ENCODE results near the gene AKTIP.

The AKTIP gene

DNA sequence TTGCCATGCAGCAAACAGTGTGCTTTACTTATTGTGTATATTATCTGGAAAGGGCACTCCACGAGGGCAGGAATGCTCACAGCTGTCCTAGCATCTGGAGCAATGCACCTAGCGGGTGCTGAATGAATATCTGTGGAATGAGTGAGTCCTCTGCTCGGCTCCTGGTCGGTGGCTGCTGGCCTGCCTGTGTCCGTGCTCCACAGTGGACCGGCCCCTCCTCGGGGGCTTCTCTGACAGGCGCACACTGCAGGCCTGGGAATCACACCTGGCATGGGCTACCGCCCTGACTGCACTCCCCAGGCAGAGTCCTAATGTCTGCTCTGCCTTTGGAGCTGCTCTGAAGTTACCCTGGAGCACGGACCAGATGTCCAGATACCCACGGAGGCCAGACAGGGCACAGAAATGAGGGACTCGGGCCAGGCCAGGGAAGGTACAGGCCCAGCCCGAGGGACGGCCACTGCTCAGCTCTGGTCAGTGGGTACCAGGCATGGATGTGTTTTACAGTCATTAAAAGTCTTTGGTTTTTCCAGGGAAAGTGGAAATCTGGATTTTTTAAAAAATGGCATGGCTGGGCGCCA, 21.1 kb upstream of the AKTIP start:
- no peak for DNase-seq (ENCODE audit: low spot score)
- ChIA-PET CTCF (no interaction called here), POLR2A (ENCODE audit: low non-redundant PET) (no interaction called here)
- TF ChIP-seq, protein P1, sequence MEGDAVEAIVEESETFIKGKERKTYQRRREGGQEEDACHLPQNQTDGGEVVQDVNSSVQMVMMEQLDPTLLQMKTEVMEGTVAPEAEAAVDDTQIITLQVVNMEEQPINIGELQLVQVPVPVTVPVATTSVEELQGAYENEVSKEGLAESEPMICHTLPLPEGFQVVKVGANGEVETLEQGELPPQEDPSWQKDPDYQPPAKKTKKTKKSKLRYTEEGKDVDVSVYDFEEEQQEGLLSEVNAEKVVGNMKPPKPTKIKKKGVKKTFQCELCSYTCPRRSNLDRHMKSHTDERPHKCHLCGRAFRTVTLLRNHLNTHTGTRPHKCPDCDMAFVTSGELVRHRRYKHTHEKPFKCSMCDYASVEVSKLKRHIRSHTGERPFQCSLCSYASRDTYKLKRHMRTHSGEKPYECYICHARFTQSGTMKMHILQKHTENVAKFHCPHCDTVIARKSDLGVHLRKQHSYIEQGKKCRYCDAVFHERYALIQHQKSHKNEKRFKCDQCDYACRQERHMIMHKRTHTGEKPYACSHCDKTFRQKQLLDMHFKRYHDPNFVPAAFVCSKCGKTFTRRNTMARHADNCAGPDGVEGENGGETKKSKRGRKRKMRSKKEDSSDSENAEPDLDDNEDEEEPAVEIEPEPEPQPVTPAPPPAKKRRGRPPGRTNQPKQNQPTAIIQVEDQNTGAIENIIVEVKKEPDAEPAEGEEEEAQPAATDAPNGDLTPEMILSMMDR (conservative IDR thresholded peaks at IDR 0.05; ENCODE audit: low read depth), result no peak
- H3K27ac ChIP-seq, result no peak overlapping the region

DNA sequence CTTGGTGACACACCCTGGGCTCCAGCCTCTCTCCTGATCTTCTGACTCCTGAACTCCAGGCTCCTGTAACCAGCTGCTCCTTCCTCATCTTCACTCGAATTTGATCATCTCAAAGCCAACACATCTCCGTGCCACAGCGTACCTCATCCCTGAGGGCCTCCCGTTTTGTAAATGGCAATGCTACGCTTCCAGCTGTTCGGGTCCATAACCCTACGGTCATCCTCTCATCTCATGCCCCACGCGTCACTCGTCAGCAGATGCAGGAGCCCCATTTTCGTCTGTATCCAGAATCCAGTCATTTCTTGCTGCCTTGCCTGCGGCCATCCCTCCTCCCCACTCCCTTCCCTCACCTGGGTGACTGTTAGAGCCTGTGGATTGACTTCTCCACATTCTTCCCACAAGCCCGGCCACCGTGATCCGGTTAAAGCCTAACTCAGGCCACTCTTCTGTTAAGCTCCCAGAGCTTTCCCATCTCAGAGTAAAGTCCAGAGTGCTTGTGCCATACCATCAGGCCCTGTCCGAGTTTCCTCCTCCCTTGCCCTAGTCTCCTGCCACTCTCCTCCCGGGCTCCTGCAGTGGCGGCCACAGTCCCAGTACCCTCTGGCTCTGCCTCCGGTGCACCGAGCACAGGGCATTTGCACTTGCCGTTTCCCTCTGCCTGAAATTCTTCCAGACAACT, 20.3 kb upstream of the AKTIP start:
- no peak for DNase-seq (ENCODE audit: low spot score)
- no peak overlapping the region for H3K27ac ChIP-seq
- ChIA-PET POLR2A (ENCODE audit: low non-redundant PET) (no interaction called here), CTCF (no interaction called here)
- TF ChIP-seq, protein P1 (conservative IDR thresholded peaks at IDR 0.05; ENCODE audit: low read depth), result no peak

DNA sequence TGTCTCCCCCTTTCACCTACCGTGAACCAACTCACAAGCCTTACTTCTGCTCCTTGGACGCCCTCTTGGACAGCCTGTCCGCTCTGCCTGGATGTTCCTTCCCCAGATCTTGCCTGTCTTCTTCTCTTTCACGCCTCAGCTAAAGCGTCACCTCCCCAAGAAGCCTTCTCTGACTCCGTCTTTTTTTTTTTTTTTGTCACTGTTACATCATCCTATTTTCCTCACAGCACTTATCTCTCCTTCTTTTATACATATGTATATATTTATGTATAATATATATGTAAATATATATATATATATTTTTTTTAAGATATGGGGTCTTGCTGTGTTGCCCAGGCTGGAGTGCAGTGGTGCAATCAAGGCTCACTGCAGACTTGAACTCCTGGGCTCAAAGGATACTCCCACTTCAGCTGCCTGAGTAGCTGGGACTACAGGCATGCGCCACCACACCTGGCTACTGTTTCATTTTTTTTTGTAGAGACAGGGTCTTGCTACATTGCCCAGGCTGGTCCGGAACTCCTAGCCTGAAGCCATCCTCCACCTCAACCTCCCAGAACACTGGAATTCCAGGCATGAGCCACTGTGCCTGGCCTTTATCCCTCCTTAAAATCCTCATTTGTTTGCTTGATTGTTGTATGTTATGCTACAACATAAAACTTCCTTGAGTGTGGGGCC, 16.5 kb upstream of the AKTIP start:
- ChIA-PET POLR2A (ENCODE audit: low non-redundant PET) (no interaction called here), CTCF (interaction anchor here (0.6 kb wide), 2 partner anchors 73 to 497 kb away, joined by 3 read pairs; no protein-coding TSS in a partner anchor)
- no peak for DNase-seq (ENCODE audit: low spot score)
- TF ChIP-seq, protein P1 (conservative IDR thresholded peaks at IDR 0.05; ENCODE audit: low read depth), result no peak
- no peak overlapping the region for H3K27ac ChIP-seq

DNA sequence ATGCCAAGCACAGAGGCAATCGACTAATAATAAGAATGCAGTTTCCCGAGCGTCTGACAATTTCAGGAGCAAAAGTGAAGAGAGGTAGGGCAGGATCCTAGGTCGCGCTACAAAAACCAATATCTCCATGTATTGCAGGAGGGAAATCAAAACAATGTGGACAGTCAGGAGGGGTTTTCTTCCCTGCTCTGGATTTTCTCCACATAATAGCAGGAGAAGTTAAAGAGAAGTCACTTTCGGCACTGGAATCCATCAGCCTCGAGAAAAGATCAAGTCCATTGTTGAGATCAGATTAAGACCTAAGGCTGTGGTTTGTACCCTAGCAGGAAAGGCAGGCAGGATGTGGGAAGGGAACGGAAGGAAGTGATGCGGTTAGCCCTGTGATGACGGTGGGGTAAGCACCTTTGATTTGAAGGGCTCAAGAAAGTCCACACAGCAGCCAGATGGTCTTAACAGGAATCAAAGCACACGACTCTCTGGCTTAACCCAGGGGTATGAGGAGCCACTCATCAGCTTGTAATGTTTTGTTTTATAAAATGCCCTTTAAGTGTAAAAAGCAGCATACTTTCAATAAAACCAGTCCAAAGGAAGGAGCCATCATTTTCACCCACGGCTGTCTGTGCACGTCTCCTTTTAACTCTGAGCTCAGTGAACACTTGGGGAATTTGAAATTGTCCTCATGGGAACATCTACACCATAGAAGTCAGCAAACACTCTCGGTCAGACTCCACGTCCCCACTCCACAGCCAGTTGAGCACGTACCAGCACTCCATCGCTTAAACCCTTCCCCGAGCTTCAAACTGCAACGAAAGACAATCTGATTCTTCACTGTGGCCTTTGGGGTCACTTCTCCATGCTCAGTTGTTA, 15.8 kb upstream of the AKTIP start:
- H3K27ac ChIP-seq, result no peak overlapping the region
- TF ChIP-seq, protein P1 (conservative IDR thresholded peaks at IDR 0.05; ENCODE audit: low read depth), result no peak
- no peak for DNase-seq (ENCODE audit: low spot score)
- ChIA-PET CTCF (interaction anchor here (0.6 kb wide), 1 partner anchor 496 kb away, joined by 3 read pairs; no protein-coding TSS in a partner anchor), POLR2A (ENCODE audit: low non-redundant PET) (no interaction called here)

DNA sequence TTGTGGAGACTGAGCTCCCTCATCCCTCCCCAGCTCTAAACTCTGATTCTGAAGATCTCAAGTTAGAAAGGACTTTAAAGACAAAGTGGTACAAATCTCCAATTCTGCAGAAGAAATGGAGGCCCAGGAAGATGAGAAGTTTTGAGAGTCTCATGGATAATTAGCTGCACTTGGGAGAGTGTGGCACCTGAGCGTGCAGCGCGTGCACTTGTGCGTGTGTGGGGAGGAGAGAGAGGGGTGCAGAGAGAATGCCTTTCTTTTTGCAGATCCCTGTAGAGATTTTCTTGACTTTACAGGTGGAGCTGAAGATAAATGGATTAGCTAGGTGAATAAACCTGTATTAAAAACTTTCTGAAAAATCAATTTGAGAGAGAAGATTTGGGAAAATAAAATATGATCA, 14.8 kb upstream of the AKTIP start:
- POLR2A ChIA-PET (ENCODE audit: low non-redundant PET), result no interaction called here
- CTCF ChIA-PET, result no interaction called here
- TF ChIP-seq, protein P1 (conservative IDR thresholded peaks at IDR 0.05; ENCODE audit: low read depth), result no peak
- H3K27ac ChIP-seq, result no peak overlapping the region
- DNase-seq (ENCODE audit: low spot score), result no peak

DNA sequence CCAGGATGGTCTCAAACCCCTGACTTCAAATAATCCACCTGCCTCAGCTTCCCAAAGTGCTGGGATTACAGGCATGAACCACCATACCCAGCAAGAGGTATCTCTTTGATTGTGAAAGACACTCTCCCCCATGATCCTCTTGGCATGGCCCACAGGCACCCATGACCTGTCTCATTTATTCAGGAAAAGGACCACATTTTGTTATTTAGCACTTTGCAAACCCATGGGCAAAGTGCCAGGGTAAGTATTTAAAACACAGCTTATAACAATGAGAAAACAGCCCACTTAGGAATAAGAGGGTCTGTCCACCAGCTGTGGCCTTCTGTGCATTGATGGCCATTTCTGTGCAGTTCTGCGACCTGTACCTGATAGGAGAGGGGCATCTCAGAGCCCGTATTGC, 12.8 kb upstream of the AKTIP start:
- H3K27ac ChIP-seq, result no peak overlapping the region
- ChIA-PET CTCF (interaction anchor here (0.6 kb wide), 1 partner anchor 1873 kb away, joined by 7 read pairs; no protein-coding TSS in a partner anchor), POLR2A (ENCODE audit: low non-redundant PET) (no interaction called here)
- TF ChIP-seq, protein P1 (conservative IDR thresholded peaks at IDR 0.05; ENCODE audit: low read depth), result no peak
- DNase-seq (ENCODE audit: low spot score), result no peak

All from RWPE1 (cell line).